OCI-LY7 (cell line): Measurements from ENCODE around the gene SKP1. TPM values are rescaled to one million over a fixed set of nuclear protein-coding genes. Genes with fewer than 3 reads are reported as not detected.

Source experiments
- BruUV-seq: library from RNA; stranded (reverse); fragments of 400-500 nt; replicated peaks from 2 replicates; lab custom pipeline; 2021; lab: Mats Ljungman, UMichigan
- CTCF ChIA-PET: fragments of 300-600 bp; sonication (Branson Sonifier 250); formaldehyde crosslinking; loops from one replicate; lab custom pipeline; 2022; ENCODE audit warnings: antibody characterized with exemption; ENCODE audit not compliant: unreplicated experiment; lab: Charles Lee
- POLR2A ChIA-PET: fragments of 300-600 bp; sonication (Branson Sonifier 250); formaldehyde crosslinking; loops from one replicate; lab custom pipeline; 2022; ENCODE audit warnings: antibody characterized with exemption; lab: Charles Lee
- DNase-seq: peaks from one replicate; pipeline ENCODE4 v3.0.0-alpha.2; 2015; ENCODE audit warnings: low spot score
- H2AFZ ChIP-seq: fragments of 200-600 bp; sonication (generic), shearing (Covaris generic); 2 replicates; pipeline ENCODE4 v1.6.1; 2014; ENCODE audit warnings: mild to moderate bottlenecking, antibody characterized with exemption, low read length, moderate library complexity
- H3K27ac ChIP-seq: fragments of 200-600 bp; sonication (generic); 2 replicates; pipeline ENCODE4 v1.5.1; 2014; ENCODE audit warnings: mixed run types, low read depth, mild to moderate bottlenecking, moderate library complexity, low read length, inconsistent platforms; ENCODE audit not compliant: poor library complexity, severe bottlenecking
- H3K36me3 ChIP-seq: fragments of 200-600 bp; sonication (generic); 2 replicates; pipeline ENCODE4 v1.6.1; 2014; ENCODE audit warnings: mild to moderate bottlenecking, antibody characterized with exemption, low read length, moderate library complexity, mixed read lengths; ENCODE audit not compliant: insufficient read depth
- H3K4me1 ChIP-seq: fragments of 200-600 bp; sonication (generic); 2 replicates; pipeline ENCODE4 v1.5.1; 2014; ENCODE audit warnings: mild to moderate bottlenecking, low read length; ENCODE audit not compliant: insufficient read depth, poor library complexity, severe bottlenecking
- H3K4me2 ChIP-seq: fragments of 200-600 bp; sonication (generic); 2 replicates; pipeline ENCODE4 v1.6.1; 2014; ENCODE audit warnings: mild to moderate bottlenecking, low read length
- H3K4me3 ChIP-seq: fragments of 200-600 bp; sonication (generic); 2 replicates; pipeline ENCODE4 v1.5.1; 2014; ENCODE audit warnings: mild to moderate bottlenecking, low read depth, low read length; ENCODE audit not compliant: poor library complexity, severe bottlenecking
- H3K79me2 ChIP-seq: fragments of 200-600 bp; sonication (generic); 2 replicates; pipeline ENCODE4 v1.6.1; 2016; ENCODE audit warnings: low read depth, mild to moderate bottlenecking, low read length, moderate library complexity, mixed read lengths; ENCODE audit not compliant: insufficient read depth
- H3K9me2 ChIP-seq: fragments of 200-600 bp; sonication (generic); 2 replicates; pipeline ENCODE4 v1.6.1; 2016; ENCODE audit warnings: mild to moderate bottlenecking, low read length, mixed read lengths; ENCODE audit not compliant: insufficient read depth
- H3K9me3 ChIP-seq: fragments of 200-600 bp; sonication (generic); 2 replicates; pipeline ENCODE4 v1.6.1; 2014; ENCODE audit warnings: mild to moderate bottlenecking, mixed run types, low read length, mixed read lengths
- H4K20me1 ChIP-seq: fragments of 200-600 bp; sonication (generic); 2 replicates; pipeline ENCODE4 v1.6.1; 2014; ENCODE audit warnings: mild to moderate bottlenecking, antibody characterized with exemption, low read length, moderate library complexity, mixed read lengths; ENCODE audit not compliant: insufficient read depth
- CTCF ChIP-seq: fragments of 200-600 bp; sonication (generic); conservative IDR thresholded peaks from 2 replicates; pipeline ENCODE4 v1.5.1; 2014; ENCODE audit warnings: mild to moderate bottlenecking, antibody characterized with exemption, low read length, moderate library complexity, mixed read lengths
- EZH2phosphoT487 ChIP-seq: fragments of 200-600 bp; sonication (generic); IDR thresholded peaks from 2 replicates; pipeline ENCODE4 v1.6.1; 2018; ENCODE audit warnings: low read depth, borderline replicate concordance, mild to moderate bottlenecking, mixed run types, antibody characterized with exemption, low read length, moderate library complexity, mixed read lengths
- intact Hi-C: fragments of 100-400 bp; cut with micrococcal nuclease; formaldehyde crosslinking; loops from one replicate; pipeline ENCODE4 v1.10.0; 2022; ENCODE audit not compliant: unreplicated experiment
- total RNA-seq, 2 experiments: library from RNA; depleted of rRNA in 1 of 2; stranded (reverse); fragments of >200 nt in 1 of 2; shearing (Covaris generic) in 1 of 2; gene quantifications; 2 replicates each; pipeline ENCODE4 v1.2.3, GENCODE V29; 2014 to 2022

The SKP1 gene
- total RNA-seq, 2 experiments from 2014 or later = 129 to 204 TPM

GRCh38 chr5:134138416-134139376 is 38.1 kb downstream of the SKP1 start:
- Histone ChIP-seq H3K79me2 (no peaks in the 10 kb centered on the region), H3K36me3 (peaks cover 36% of the 10 kb centered on the region), H3K27ac (no peak overlapping the region), H4K20me1 (no peaks in the 10 kb centered on the region), H3K9me3 (no peaks in the 10 kb centered on the region), H3K4me3 (no peak overlapping the region), H3K4me2 (no peak overlapping the region), H3K9me2 (no peaks in the 10 kb centered on the region), H2AFZ (no peak overlapping the region), H3K4me1 (peaks cover 15% of the 10 kb centered on the region)
- intact Hi-C loops = no loop called here
- TF ChIP-seq CTCF = no peak
- TF ChIP-seq EZH2phosphoT487 = no peak
- POLR2A ChIA-PET = interaction anchor here (0.5 kb wide), 1 partner anchor 117 kb away, joined by 3 read pairs; no protein-coding TSS in a partner anchor
- DNase-seq = no peak
- CTCF ChIA-PET = interaction anchor here (0.6 to 4.2 kb wide), 3 partner anchors 38 to 149 kb away, joined by 3 to 18 read pairs (median 4); no protein-coding TSS in a partner anchor
- no TSS peak for BruUV-seq

DNA sequence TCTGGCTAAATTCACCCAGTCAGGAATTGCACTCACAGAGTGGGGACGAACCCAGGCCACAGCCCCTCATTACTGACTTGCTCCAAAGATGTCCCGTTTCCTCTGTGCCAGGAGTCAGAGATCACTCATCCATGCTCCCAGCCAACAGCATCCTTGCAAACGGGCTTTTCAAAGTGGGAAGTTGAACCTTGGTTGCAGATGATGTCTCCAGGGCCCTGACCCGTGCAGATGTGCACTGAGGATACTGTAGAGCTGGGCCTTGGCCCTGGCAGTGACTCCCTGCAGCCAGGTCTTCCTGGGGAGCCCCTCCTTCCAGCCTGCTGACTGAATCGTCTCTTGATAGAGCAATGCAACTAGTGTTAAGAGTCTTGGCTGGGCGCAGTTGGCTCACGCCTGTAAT is 40.0 kb downstream of the SKP1 start:
- ChIA-PET CTCF (no interaction called here), POLR2A (interaction anchor here (0.7 kb wide), 1 partner anchor 35 kb away, joined by 3 read pairs; no protein-coding TSS in a partner anchor)
- no peaks in the 10 kb centered on the region for H3K9me3 ChIP-seq
- H3K4me2 ChIP-seq = no peak overlapping the region
- no peak overlapping the region for H3K4me3 ChIP-seq
- no peaks in the 10 kb centered on the region for H4K20me1 ChIP-seq
- peaks cover 24% of the 10 kb centered on the region for H3K36me3 ChIP-seq
- H3K4me1 ChIP-seq = peaks cover 25% of the 10 kb centered on the region
- no peak for TF ChIP-seq EZH2phosphoT487
- no peak for TF ChIP-seq CTCF
- no peaks in the 10 kb centered on the region for H3K79me2 ChIP-seq
- no peak for DNase-seq
- H3K9me2 ChIP-seq = no peaks in the 10 kb centered on the region
- no peak overlapping the region for H3K27ac ChIP-seq
- BruUV-seq = no TSS peak
- no peak overlapping the region for H2AFZ ChIP-seq
- intact Hi-C loops = no loop called here

- CTCF ChIA-PET = no interaction called here
- H3K4me2 ChIP-seq = no peak overlapping the region
- H4K20me1 ChIP-seq = no peaks in the 10 kb centered on the region
- H3K36me3 ChIP-seq = peaks cover 22% of the 10 kb centered on the region
- POLR2A ChIA-PET = no interaction called here
- H3K79me2 ChIP-seq = no peaks in the 10 kb centered on the region
- no TSS peak for BruUV-seq
- H2AFZ ChIP-seq = no peak overlapping the region
- peaks cover 25% of the 10 kb centered on the region for H3K4me1 ChIP-seq
- no peak overlapping the region for H3K4me3 ChIP-seq
- H3K9me2 ChIP-seq = no peaks in the 10 kb centered on the region
- H3K27ac ChIP-seq = no peak overlapping the region
- intact Hi-C loops = no loop called here
- H3K9me3 ChIP-seq = no peaks in the 10 kb centered on the region
- TF ChIP-seq CTCF (no peak), EZH2phosphoT487 (no peak)
- no peak for DNase-seq
Measured at GRCh38 chr5:134136221-134136631, 40.5 kb downstream of the SKP1 start.
